Measurements from ENCODE around the gene CDCA4.
A peak's percentile ranks its signal among the peaks of the same experiment; 100 is the strongest.

The CDCA4 gene

GRCh38 chr14:104969741-104970230 is 51.1 kb downstream of the CDCA4 start:
- peaks cover 54% of the 10 kb centered on the region for H3K4me1 ChIP-seq
- no peaks in the 10 kb centered on the region for H3K9me3 ChIP-seq (ENCODE audit: control insufficient read depth, low read length)
- no peaks in the 10 kb centered on the region for H3K79me2 ChIP-seq
- H3K27me3 ChIP-seq (ENCODE audit: control insufficient read depth, insufficient read depth, low read length): no peaks in the 10 kb centered on the region
- H3K4me3 ChIP-seq (ENCODE audit: low read depth, low read length): no peak overlapping the region
- no peak for TF ChIP-seq CTCF (IDR thresholded peaks at IDR 0.05)
- H3K36me3 ChIP-seq (ENCODE audit: control insufficient read depth, insufficient read depth, low read length): no peaks in the 10 kb centered on the region
- H3K4me2 ChIP-seq (ENCODE audit: low read length): no peak overlapping the region
- H3K9ac ChIP-seq: no peak overlapping the region
- peak overlapping the region; percentile 98 for H3K27ac ChIP-seq
- H2AFZ ChIP-seq: no peak overlapping the region

GRCh38 chr14:104968541-104969401 is 52.1 kb downstream of the CDCA4 start:
- Histone ChIP-seq H3K4me1 (peaks cover 54% of the 10 kb centered on the region), H3K4me2 (ENCODE audit: low read length) (peak overlapping the region; percentile 41), H3K79me2 (no peaks in the 10 kb centered on the region), H3K27ac (peak overlapping the region; percentile 98), H3K9me3 (ENCODE audit: control insufficient read depth, low read length) (no peaks in the 10 kb centered on the region), H3K9ac (peak overlapping the region; percentile 13), H3K27me3 (ENCODE audit: control insufficient read depth, insufficient read depth, low read length) (no peaks in the 10 kb centered on the region), H3K36me3 (ENCODE audit: control insufficient read depth, insufficient read depth, low read length) (no peaks in the 10 kb centered on the region), H2AFZ (peak overlapping the region; percentile 87), H3K4me3 (ENCODE audit: low read depth, low read length) (no peak overlapping the region)
- no peak for TF ChIP-seq CTCF (IDR thresholded peaks at IDR 0.05)

- Histone ChIP-seq H3K27ac (peak overlapping the region; percentile 98), H3K4me1 (peaks cover 49% of the 10 kb centered on the region), H2AFZ (peak overlapping the region; percentile 87), H3K79me2 (no peaks in the 10 kb centered on the region), H3K4me3 (ENCODE audit: low read depth, low read length) (no peak overlapping the region), H3K4me2 (ENCODE audit: low read length) (peak overlapping the region; percentile 41), H3K27me3 (ENCODE audit: control insufficient read depth, insufficient read depth, low read length) (no peaks in the 10 kb centered on the region), H3K36me3 (ENCODE audit: control insufficient read depth, insufficient read depth, low read length) (no peaks in the 10 kb centered on the region), H3K9me3 (ENCODE audit: control insufficient read depth, low read length) (no peaks in the 10 kb centered on the region), H3K9ac (peak overlapping the region; percentile 13)
- TF ChIP-seq CTCF (IDR thresholded peaks at IDR 0.05): no peak
Observed at GRCh38 chr14:104968153-104968527, 52.7 kb downstream of the CDCA4 start.

GRCh38 chr14:104967386-104968152 is 53.3 kb downstream of the CDCA4 start:
- H3K27me3 ChIP-seq (ENCODE audit: control insufficient read depth, insufficient read depth, low read length): no peaks in the 10 kb centered on the region
- H3K9me3 ChIP-seq (ENCODE audit: control insufficient read depth, low read length): no peaks in the 10 kb centered on the region
- peak overlapping the region; percentile 98 for H3K27ac ChIP-seq
- H3K79me2 ChIP-seq: no peaks in the 10 kb centered on the region
- peak overlapping the region; percentile 87 for H2AFZ ChIP-seq
- no peak overlapping the region for H3K9ac ChIP-seq
- H3K36me3 ChIP-seq (ENCODE audit: control insufficient read depth, insufficient read depth, low read length): no peaks in the 10 kb centered on the region
- no peak for TF ChIP-seq CTCF (IDR thresholded peaks at IDR 0.05)
- H3K4me3 ChIP-seq (ENCODE audit: low read depth, low read length): no peak overlapping the region
- H3K4me2 ChIP-seq (ENCODE audit: low read length): peak overlapping the region; percentile 41
- H3K4me1 ChIP-seq: peaks cover 44% of the 10 kb centered on the region

Measured in parathyroid adenoma (tissue), 2 donors.